Measurements from ENCODE around the gene CHTF18.
"Not testable (repeated sequence)": the region's sequence is repeated elsewhere in the genome, so short reads cannot be mapped to it uniquely, and the experiment has no call there.

The CHTF18 gene

GRCh38 chr16:788399-789126, at the start of gene CHTF18:
Gene CHTF18, plus strand, starts transcription at chr16:788620. Its CDS starts 65 bp downstream, at chr16:788685.
- DNase-seq: peak; percentile 37

DNA sequence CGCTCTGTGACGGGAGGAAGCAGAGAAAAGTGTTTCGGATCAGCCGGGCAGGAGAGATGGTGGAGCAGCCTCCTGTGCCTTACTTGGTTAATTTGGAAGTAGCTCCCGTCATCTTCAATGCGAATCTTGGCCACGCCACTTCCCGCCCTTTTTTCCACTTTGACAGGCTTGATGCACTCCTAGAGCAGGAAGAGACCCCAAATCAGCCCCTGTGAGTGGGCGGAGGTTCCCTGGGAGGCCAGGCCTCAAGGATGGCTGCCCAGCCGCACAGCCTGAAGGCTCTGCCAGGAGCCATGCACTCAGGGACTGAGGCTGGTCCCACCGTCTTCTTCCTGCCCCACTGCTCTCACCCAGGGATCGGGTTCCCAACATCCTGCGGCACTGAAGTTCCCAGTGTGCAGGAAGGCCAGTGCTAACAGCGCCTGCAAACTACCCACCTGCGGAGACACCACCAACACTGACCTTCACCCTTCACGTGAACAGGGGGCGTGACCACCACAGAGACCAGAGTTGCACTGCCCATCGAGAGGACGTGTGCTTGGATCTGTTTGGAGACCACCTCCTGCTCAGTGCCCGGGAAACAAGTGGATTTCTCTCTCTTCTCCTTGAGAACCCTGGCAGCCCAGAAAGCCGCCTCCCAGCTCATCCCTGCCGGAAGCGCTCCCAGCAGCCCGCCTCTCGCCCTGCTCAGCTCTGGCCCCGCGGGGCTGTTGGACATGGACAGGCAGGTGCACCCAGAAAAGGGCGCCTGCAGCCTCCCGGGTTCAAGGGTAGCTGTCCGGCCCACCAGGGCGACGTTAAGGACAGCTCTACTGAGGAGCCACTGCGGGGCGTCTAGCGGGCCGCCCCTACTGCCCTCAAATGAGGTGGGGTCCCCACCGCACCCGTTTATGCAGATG, 48.6 kb upstream of the CHTF18 start:
- no peak for DNase-seq

- no peak for DNase-seq
Observed at GRCh38 chr16:740459-740763, 48.0 kb upstream of the CHTF18 start.

DNA sequence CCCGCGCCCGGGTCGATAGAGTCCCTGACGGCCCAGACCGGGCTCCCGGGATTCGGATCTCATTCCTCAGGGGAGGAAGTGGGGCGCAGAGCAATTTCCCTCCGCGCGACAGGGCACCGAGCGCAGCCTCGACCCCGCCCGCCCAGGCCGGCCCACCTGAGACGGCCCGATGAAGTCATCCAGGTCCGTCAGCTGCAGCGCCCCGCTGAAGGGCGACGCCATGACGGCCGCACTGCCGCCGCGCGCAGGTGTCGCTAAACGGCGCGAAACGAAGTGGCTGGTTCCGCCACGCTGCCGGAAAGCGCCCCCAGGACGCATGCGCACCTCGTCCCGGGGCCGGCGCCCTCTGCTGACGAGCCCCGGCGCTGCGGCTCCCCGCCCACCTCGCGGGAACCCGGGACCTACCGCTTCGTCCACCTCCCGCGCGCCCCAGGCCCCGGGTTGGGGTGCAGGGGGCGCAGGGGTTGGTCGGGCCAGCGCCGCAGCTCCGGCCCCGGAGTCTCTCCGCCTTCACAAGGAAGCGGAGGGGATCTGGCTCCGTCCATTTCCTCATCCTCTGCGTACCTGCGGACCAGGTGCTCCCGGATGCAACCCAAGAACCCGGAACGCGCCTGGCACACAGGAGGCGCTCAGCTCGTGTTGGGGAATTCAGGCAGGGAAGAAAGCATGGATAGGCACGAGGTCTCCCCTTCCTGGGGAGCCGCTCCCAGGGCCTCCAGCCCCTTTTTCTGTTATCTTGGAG, 47.5 kb upstream of the CHTF18 start, which contains the start of gene CIAO3:
Gene CIAO3 (minus strand): TSS at position 234 of the 742 bp plus-strand sequence. CDS start 12 bp downstream, at position 222.
- DNase-seq: no peak

DNA sequence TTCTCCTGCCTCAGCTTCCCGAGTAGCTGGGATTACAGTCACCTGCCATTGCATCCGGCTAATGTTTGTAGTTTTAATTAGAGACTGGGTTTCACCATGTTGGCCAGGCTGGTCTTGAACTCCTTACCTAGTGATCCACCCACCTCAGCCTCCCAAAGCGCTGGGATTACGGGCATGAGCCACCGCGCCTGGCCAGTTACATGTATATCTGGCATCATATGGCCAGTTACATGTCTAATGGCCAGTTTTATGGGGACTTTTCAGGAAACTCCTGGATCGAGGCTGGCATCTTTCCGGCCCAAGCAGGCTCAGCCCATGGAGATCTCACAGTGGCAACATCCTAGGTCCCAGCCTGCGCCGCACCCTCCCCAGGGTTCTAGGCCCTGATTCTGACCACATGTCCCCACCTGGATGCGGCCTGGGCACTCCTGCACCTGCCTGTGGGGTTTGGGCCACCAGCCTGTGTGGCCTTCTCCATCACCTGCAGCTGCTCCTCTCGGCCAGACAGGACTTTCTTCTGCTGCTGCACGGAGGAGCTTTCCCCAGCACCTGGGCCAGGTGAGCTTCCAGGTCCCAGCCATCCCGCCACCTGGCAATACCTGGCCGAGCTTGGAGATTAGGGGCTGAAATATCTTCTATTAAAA, 46.3 kb upstream of the CHTF18 start:
- DNase-seq: no peak

GRCh38 chr16:742894-743293, 45.5 kb upstream of the CHTF18 start:
- not testable (repeated sequence) for DNase-seq

GRCh38 chr16:743794-744500, 44.5 kb upstream of the CHTF18 start:
- no peak for DNase-seq

GRCh38 chr16:745739-746138, 42.7 kb upstream of the CHTF18 start:
- DNase-seq: no peak

DNA sequence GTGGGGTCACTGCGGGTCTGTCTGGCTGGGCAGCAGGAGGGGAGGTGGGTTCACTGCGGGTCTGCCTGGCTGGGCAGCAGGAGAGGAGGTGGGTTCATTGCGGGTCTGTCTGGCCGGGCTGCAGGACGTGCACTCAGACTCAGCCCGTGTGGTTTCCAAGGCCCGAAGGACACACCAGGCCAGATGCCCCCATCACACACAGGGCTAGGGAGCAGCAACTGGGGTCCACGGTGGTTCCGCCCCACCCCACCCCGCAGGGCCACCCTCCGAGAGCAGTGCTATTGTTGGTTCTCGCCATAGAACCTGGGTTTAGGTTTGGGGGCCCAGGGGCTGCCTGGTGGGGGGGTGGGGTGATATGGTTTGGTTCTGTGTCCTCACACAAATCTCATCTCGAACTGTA, 41.8 kb upstream of the CHTF18 start:
- DNase-seq: no peak

DNA sequence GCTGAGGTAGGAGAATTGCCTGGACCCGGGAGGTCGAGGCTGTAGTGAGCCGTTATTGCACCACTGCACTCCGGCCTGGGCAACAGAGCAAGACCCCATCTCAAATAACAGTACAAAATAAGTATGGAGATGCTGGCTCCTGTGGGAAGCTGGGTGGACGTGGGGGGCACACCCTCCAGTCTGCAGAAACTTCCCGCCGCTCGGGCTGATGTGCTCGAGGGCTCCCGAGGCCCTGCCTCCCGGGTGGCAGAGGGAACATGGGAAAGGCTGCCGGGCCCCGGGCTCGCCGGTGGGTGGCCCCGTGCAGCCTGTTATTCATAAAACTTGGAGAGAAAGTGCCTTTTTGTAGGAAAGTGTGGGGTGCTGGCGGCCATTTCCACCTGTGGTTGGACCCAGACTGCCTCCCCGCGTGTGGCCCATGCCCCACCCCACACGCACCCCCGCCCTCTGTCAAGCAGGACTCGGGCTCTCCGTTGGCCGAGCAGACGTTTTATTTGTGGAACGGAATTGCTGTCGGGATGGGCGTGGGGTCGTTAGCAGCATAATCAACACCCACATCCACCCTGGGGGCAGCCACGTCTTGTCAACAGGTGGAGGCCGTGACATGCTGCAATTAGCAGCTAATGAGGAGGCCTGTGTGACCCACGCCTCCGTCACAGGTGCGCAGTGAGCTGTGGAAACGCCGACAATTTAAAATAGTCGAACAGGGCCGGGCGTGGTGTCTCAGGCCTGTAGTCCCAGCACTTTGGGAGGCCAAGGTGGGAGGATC, 40.3 kb upstream of the CHTF18 start:
- DNase-seq: no peak

DNA sequence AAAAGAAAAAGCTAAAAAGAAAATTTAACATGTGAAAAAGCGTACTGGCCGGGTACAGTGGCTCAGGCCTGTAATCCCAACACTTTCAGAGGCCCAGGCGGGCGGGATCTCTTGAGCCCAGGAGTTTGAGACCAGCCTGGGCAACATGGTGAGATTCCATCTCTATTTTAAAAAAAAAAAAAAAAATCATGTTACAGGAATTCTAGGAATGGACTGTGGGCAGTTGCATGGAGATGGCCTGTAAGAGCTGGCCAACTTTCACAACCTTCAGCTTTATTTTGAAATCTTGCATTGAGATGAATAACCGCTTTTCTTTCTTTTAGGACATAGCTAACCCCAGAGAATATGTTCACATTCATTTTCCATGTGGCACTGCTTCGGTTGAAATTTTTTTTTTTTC, 39.4 kb upstream of the CHTF18 start:
- DNase-seq: no peak

GRCh38 chr16:750485-750884, 37.9 kb upstream of the CHTF18 start:
- DNase-seq: no peak

GRCh38 chr16:751152-752006, 37.0 kb upstream of the CHTF18 start:
- no peak for DNase-seq

GRCh38 chr16:752007-752312, 36.5 kb upstream of the CHTF18 start:
- DNase-seq: no peak

- DNase-seq: not testable (repeated sequence)
Observed at GRCh38 chr16:754121-754607, 34.3 kb upstream of the CHTF18 start.

- no peak for DNase-seq
Observed at GRCh38 chr16:754656-755055, 33.8 kb upstream of the CHTF18 start.

DNA sequence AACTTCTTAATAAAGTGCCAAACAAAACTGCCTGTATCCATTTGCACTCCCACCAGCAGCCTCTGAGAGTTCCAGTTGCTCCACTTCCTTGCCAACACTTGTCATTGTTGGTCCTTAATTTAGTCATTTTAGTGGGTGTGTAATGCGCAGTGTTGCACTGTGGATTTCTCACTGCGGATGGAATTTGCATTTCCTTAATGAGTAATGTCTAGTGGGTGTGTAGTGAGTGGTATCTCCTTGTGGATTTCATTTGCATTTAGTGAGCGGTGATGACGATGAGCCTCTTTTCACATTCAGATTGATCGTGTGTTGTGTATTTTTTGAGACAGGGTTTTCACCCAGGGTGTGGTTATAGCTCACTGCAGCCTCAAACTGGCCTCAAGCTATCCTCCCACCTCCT, 32.0 kb upstream of the CHTF18 start:
- no peak for DNase-seq

DNA sequence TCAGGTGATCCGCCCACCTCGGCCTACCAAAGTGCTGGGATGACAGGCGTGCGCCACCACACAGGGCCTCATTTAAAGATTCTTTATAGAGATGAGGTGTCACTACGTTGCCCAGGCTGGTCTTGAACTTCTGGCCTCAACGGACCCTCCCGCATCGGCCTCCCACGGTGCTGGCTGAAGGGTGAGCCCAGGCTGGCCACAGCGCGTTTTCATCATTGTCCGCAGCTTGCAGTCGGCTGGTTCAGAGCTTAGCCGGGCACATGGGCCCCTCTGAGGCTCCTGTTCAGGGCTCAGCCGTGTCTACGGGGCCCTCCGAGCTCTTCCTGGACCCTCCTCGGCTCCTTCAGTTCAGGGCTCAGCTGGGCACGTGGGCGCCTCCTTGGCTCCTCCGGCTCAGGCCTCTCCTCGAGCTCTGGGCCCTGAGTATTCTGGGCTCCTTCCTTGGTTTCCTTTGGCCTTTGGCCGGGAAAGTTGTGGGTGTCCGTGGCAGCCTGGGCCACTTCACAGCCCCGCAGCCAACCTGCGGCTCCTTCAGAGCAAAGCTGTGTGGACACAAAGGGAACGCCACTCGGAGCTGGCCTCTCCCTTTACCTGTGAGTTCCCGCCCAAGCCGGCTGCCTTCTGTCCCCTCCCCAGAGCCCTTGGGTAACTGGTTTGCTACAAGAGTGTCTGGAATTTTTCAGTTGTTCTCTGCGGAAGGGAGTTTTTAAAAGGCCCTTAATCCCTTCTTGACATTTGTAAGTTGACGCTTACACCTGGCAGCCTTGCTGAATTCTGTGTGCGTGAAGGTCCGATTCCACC, 29.1 kb upstream of the CHTF18 start:
- no peak for DNase-seq

- DNase-seq: no peak
Observed at GRCh38 chr16:760065-760464, 28.4 kb upstream of the CHTF18 start.

Measured in NCI-H1417 treated with DMSO at 0.1 percent for 48 hours (cell line).